ENCODE measurements around the gene CTDSP2.

- TF ChIP-seq POLR2A (IDR thresholded peaks at IDR 0.05; ENCODE audit: low read length), result peak; percentile 85
- TF ChIP-seq GATA1 (IDR thresholded peaks at IDR 0.05; ENCODE audit: low read depth, low read length), result no peak
Observed at GRCh38 chr12:57771873-57772428, 74.6 kb downstream of the CTDSP2 start, which contains the start of gene METTL1.
